ENCODE data around the gene YBX1.
A peak's percentile ranks its signal among the peaks of the same experiment; 100 is the strongest.

The YBX1 gene

DNA sequence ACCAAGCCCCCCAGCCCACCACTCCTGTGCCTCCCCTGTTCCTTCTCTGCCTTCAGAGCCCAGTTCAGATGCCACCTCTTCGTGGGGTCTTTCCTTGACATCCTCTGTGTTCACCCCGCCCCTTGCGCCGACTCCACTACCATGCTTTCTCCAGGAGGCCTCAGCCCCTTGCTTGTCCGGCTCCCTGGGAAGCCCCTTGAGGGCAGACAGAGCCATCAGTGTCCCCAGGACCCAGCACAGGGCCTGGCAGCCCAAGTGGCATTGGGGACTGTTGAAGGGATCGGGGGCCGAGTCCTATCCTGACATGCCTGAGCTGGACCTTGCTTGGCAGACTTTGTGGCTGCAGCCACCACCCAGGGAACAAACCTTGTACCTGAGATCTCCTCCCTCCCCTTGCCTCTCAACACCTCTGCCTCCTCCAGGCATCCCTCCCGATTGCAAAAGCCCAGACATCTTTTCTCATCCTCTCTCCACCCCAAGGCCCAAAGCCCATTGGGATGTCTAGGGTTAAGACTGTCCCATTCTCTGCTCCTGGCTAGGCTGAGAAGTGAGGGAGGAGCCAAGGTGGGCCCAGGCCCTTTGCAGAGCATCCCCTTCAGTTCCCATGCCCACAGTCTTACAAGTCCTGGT is 54.5 kb downstream of the YBX1 start:
- peak overlapping the region; percentile 83 for H2AFZ ChIP-seq (ENCODE audit: low read length)
- TF ChIP-seq, protein P1, sequence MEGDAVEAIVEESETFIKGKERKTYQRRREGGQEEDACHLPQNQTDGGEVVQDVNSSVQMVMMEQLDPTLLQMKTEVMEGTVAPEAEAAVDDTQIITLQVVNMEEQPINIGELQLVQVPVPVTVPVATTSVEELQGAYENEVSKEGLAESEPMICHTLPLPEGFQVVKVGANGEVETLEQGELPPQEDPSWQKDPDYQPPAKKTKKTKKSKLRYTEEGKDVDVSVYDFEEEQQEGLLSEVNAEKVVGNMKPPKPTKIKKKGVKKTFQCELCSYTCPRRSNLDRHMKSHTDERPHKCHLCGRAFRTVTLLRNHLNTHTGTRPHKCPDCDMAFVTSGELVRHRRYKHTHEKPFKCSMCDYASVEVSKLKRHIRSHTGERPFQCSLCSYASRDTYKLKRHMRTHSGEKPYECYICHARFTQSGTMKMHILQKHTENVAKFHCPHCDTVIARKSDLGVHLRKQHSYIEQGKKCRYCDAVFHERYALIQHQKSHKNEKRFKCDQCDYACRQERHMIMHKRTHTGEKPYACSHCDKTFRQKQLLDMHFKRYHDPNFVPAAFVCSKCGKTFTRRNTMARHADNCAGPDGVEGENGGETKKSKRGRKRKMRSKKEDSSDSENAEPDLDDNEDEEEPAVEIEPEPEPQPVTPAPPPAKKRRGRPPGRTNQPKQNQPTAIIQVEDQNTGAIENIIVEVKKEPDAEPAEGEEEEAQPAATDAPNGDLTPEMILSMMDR (conservative IDR thresholded peaks at IDR 0.05; ENCODE audit: low read length) = no peak

DNA sequence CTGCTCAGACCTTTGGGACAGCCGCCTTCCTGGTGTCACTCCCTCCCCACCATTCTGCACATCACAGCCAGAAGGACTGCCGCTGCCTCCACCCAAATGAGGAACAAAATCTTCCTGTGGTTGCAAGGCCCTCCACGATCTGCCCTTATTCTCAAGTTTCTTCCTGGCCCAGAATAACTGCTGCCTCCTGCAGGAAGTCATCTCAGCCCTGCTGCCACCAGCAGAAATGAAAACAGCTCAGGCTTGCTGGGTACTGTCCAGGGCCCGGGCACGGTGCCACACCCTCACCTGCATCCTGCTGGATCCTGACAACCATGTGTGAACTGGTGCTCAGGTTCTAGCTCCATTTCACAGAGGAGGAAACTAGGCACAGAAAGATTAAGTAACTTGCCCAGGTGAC is 55.0 kb downstream of the YBX1 start:
- peak overlapping the region; percentile 83 for H2AFZ ChIP-seq (ENCODE audit: low read length)
- H3K9me2 ChIP-seq (replicated peaks; ENCODE audit: low read depth, low read length) = no peaks in the 10 kb centered on the region
- H3K9me3 ChIP-seq (ENCODE audit: insufficient read depth, low read depth, low read length) = no peaks in the 10 kb centered on the region
- H3K9ac ChIP-seq (ENCODE audit: low read depth, low read length, poor library complexity, severe bottlenecking) = no peak overlapping the region
- no peak overlapping the region for H3K4me3 ChIP-seq (ENCODE audit: low read length, poor library complexity, severe bottlenecking)
- no peak for TF ChIP-seq EZH2phosphoT487 (IDR thresholded peaks at IDR 0.05; ENCODE audit: borderline replicate concordance)
- TF ChIP-seq, protein P1 (conservative IDR thresholded peaks at IDR 0.05; ENCODE audit: low read length) = peak; percentile 31; the same call in 1 of the 2 replicates
- H3K4me1 ChIP-seq (ENCODE audit: insufficient read depth, low read length, poor library complexity, severe bottlenecking) = peaks cover 11% of the 10 kb centered on the region
- no peaks in the 10 kb centered on the region for H3K36me3 ChIP-seq (ENCODE audit: insufficient read depth, low read length)
- no peaks in the 10 kb centered on the region for H3F3A ChIP-seq (ENCODE audit: low read depth)
- H3K4me2 ChIP-seq (ENCODE audit: low read depth, low read length, poor library complexity, severe bottlenecking) = peak overlapping the region; percentile 17
- H3K79me2 ChIP-seq (ENCODE audit: insufficient read depth, low read length) = no peaks in the 10 kb centered on the region
- H3K27me3 ChIP-seq (ENCODE audit: insufficient read depth, low read length, poor library complexity, severe bottlenecking) = no peaks in the 10 kb centered on the region
- H4K20me1 ChIP-seq (ENCODE audit: insufficient read depth, low read length, poor library complexity, severe bottlenecking) = no peaks in the 10 kb centered on the region

More for the DNA sequence above, 54.5 kb downstream of the YBX1 start:
- Histone ChIP-seq H3K9me2 (replicated peaks; ENCODE audit: low read depth, low read length) (no peaks in the 10 kb centered on the region), H4K20me1 (ENCODE audit: insufficient read depth, low read length, poor library complexity, severe bottlenecking) (no peaks in the 10 kb centered on the region), H3K4me2 (ENCODE audit: low read depth, low read length, poor library complexity, severe bottlenecking) (peak overlapping the region; percentile 17), H3K27me3 (ENCODE audit: insufficient read depth, low read length, poor library complexity, severe bottlenecking) (no peaks in the 10 kb centered on the region), H3F3A (ENCODE audit: low read depth) (no peaks in the 10 kb centered on the region), H3K4me3 (ENCODE audit: low read length, poor library complexity, severe bottlenecking) (no peak overlapping the region), H3K4me1 (ENCODE audit: insufficient read depth, low read length, poor library complexity, severe bottlenecking) (peaks cover 11% of the 10 kb centered on the region), H3K9ac (ENCODE audit: low read depth, low read length, poor library complexity, severe bottlenecking) (no peak overlapping the region), H3K9me3 (ENCODE audit: insufficient read depth, low read depth, low read length) (no peaks in the 10 kb centered on the region), H3K79me2 (ENCODE audit: insufficient read depth, low read length) (no peaks in the 10 kb centered on the region), H3K36me3 (ENCODE audit: insufficient read depth, low read length) (no peaks in the 10 kb centered on the region)

DNA sequence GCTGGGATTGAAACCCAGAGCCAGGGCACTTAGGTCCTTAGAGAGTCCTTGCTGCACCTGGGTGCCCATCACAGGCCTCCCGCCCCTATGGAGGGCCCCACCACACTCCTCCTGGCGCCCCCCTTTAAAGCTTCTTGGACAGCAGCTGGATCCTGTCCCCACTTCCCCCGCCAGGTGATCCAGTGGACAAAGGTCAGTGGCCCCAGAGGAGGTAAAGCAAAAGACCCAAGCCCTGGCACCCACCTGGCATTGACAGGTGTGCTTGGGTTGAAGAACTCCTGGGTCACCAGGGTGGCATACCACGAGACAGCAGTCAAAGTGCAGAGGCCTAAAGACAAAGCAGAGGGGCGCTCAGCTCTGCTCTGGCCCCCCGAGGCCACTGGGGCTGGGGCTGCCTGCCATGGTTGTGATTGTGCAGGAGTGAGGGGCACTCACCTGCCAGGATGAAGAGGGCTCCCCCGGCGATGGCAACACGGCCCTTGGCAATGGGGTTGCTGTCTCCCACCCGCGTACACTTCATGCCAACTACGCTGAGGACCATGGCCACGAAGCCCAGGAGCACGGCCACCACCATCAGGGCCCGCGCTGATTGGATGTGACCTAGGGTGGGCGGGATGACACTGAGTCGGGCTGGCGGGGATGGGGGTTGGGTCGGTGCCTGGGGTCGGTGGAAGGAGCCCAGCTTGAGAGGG is 55.9 kb downstream of the YBX1 start:
- no peaks in the 10 kb centered on the region for H3K79me2 ChIP-seq (ENCODE audit: insufficient read depth, low read length)
- H3K9me3 ChIP-seq (ENCODE audit: insufficient read depth, low read depth, low read length) = no peaks in the 10 kb centered on the region
- no peak overlapping the region for H3K4me2 ChIP-seq (ENCODE audit: low read depth, low read length, poor library complexity, severe bottlenecking)
- H2AFZ ChIP-seq (ENCODE audit: low read length) = no peak overlapping the region
- no peaks in the 10 kb centered on the region for H3K27me3 ChIP-seq (ENCODE audit: insufficient read depth, low read length, poor library complexity, severe bottlenecking)
- H4K20me1 ChIP-seq (ENCODE audit: insufficient read depth, low read length, poor library complexity, severe bottlenecking) = no peaks in the 10 kb centered on the region
- no peak overlapping the region for H3K9ac ChIP-seq (ENCODE audit: low read depth, low read length, poor library complexity, severe bottlenecking)
- peaks cover 11% of the 10 kb centered on the region for H3K4me1 ChIP-seq (ENCODE audit: insufficient read depth, low read length, poor library complexity, severe bottlenecking)
- no peaks in the 10 kb centered on the region for H3K36me3 ChIP-seq (ENCODE audit: insufficient read depth, low read length)
- no peaks in the 10 kb centered on the region for H3K9me2 ChIP-seq (replicated peaks; ENCODE audit: low read depth, low read length)
- no peaks in the 10 kb centered on the region for H3F3A ChIP-seq (ENCODE audit: low read depth)
- no peak overlapping the region for H3K4me3 ChIP-seq (ENCODE audit: low read length, poor library complexity, severe bottlenecking)
- TF ChIP-seq, protein P1 (conservative IDR thresholded peaks at IDR 0.05; ENCODE audit: low read length) = no peak
- no peak for TF ChIP-seq EZH2phosphoT487 (IDR thresholded peaks at IDR 0.05; ENCODE audit: borderline replicate concordance)

Measured in Loucy (cell line).